ENCODE data around the gene PRKCB.

PRKCB gene

DNA sequence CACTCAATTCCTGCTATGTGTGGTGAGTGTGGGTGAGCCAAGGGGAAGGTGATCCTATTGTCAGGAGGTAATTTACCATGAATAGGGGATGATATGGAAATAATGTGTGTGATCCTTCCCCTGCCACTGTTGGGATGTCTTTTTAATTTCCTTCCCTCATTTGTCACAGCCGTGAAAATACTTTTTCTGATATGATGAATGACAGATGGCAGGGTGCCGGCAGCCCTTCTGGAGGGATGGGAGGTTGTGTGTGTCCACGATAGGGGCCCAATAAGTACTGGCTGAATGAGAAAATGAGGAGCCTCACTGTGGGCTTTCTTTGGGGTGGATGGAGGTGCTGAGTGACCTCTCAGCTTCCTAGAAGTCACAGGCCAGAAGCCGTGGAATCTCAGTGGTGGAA is 109.5 kb downstream of the PRKCB start:
- no peak for DNase-seq

DNA sequence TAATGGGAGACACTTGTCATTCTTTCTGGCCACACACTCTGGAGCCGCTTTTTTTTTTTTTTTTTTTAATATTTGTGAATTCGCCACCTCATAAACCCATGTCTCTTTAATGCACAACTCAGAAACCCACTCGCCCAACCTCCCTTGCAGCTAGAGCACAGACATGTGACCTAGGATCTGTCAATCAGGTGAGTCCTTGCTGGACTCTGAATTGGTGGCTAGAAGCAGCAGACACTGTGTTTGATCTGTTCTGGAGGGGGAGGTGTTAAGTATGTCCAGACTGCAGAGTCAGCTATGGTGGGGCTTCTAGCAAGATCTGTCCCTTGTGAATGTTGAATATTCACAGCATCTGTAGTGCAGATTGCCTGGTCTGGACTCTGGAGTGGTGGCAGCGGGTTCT is 112.1 kb downstream of the PRKCB start:
- DNase-seq = no peak

DNA sequence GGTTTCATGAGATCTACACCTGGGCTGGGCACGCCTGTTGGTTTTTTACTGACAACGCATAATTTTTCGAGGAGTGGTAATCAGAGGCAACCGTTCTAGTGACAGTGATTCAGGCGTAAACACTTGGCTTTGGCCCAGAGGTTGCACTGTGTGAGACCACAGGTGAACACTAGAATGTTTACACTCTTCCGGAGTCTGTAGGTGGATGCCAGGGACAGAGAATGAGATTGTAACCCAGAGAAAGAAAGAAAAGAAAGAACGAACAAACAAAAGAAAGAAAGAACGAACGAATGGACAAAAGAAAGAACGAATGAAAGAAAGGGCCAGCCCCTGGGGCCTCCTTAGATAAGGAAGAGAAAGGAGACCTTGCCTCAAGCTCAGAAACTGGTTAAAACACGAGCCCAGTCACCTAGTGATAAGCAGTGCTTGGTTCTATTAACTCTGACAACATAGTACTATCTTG is 113.2 kb downstream of the PRKCB start:
- peak; percentile 37 for DNase-seq

DNA sequence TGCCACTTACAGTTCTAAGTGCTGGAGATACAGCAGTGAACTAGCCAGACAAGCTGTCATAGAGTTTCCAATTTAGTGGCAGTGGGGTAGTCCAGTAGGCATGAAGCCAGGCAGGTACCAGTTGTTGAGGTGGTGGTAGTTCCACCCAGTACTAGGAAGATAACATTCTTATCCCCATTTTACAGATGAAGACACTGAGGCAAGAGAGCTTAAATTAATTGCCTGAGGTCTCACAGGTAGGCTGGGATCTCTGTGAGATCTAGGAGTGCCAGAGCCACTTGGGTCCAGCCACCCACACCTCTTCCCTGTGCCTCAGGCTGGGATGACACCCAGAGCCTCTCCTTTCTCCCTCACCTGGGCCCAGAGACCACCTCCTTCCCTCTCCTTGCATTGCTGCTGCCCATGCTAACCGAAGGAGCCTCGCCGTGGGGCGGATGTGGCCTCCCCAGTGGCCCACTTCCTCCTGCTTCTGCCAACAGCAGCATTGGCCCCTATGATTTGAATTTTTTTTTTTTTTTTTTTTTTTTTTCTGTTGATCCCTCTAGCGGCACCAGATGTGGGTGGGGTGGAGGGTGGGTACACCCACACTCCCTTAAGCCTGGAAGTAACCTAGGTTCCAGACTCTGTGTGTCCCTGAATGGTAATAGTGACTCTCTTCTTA is 114.0 kb downstream of the PRKCB start:
- DNase-seq = peak; percentile 32

DNA sequence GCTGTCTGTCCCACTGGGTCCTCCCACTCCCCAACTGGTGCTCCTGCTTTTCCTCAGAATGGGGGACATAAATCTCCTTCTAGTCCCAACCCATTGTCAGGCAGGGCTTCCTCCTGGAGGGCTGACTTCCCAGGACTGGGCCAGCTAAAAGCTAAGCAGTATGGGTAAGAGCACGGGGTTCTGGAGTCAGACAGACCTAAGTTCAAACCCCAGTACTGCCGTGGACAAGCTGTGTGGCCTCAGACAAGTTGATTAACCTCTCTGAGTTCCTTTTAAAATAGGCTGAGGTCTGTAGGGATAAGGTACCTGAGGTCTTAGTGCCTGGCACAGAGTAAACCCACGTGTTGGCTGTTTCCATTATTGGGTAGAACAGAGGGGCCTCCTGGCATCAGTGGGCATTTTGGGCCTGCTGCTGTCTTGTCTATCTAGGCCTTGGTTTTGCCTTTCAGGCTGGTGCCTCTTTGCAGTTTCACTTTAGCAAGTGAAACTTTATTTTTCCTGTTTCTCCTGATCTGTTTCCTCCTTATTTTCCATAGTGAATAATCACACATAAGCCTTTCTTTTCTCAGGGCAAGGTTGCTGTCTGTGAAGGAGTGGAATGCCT is 114.6 kb downstream of the PRKCB start:
- DNase-seq = no peak

DNA sequence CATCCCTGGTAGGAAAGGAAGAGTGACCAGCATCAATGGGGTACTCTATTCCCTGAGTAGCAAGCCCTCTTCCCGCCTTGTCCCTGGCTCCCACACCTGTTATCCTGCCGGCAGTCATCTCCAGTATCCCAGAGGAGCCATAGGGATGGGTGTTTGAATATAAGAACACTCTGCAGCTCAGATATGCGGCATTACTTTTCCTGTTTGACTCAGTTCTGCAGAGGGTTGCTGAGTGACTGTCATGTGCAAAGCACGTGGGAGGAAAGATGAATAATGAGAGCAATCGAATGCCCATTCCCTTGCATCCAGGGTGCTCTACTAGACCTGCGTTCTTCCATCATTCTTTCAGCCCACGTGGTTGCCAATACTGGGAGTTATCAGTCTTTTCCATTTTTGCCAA is 115.1 kb downstream of the PRKCB start:
- no peak for DNase-seq

DNA sequence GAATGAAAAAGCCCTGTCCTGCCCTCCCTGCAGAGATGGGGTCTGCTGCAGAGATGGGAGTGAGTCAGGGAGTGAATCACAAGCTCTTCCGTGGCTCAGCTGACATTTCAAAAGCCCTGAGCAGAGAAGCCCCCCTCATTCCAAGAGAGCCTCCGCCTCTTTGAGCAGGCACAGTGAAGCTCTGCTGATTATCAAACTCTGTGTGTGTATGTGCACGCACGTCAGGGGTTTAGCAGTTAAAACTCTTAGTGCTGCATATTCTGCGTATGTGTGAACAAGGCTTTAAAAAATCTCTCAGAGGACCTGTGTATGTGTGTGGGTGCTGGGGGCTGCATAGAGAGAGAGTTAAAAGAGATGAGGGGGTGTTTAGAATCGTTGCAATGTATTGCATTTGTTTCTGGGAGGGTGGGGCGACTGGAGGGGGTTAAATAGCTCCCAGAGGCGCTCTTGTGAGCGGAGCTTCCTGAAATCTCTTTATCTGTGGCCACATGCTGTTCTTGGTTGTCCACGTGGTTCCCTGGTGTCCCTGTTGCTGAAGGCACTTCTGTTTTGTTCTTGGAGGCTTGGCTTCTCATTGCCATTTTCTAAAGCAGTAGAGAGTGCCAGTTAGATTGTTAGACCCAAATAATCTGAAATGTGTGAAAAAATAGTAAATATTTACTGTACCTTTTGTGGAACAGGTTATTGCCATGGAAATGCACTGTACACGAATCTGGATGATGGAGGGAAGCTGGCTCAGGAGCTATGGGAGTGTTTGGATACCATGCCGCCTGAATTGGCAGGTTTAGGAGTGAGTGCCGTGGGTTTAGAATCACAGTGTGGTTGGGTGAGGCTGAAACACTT is 116.6 kb downstream of the PRKCB start:
- peak; percentile 38 for DNase-seq

DNA sequence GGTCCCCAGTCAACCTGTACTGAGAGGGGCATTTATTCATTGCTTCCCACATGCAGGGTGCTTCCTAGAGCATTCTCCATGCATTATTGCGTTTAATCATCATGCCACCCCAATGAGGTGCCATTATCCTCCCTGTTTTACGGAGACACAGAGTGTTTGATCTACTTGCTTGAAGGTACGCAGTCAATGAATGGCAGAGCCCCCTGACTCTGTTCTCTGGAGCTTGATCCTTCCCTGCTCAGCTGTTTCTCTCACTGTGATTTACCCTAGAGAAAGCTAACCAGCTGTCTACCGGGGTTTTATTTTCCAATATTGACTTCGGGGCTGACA is 117.2 kb downstream of the PRKCB start:
- DNase-seq = no peak

DNA sequence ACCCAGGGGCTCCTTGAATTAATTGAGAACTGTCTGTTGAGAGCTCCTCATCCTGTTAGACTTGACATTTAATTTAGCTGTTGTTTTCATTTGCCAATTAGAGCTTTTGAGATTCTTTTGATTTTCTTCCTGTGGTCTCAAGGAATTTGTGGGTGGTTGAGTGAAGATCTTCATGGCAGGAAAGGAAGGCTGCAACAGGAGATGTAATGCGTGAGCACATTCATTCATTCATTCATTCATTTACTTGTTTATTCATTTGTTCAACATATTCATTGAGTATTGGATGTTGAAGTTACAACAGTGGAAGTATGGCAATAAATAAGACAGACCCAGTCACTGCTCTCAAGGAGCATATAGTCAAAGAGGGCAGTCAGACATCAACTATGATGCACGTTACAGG is 117.7 kb downstream of the PRKCB start:
- no peak for DNase-seq

DNA sequence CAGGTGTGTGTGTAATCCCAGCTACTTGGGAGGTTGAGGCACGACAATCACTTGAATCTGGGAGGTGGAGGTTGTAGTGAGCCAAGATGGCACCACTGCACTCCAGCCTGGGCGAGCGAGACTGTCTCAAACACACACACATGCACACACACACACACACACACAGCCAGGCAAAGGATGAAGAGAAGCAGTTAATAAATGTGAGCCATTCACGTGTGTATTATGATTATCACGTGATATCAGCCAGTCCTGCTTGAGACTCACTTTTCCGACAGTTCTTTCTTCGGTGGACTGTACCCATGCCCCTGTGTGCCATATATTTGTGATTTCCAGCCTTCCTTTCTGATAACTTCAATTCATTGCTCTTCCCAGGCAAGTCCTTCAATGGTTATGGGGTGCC is 119.3 kb downstream of the PRKCB start:
- no peak for DNase-seq

DNA sequence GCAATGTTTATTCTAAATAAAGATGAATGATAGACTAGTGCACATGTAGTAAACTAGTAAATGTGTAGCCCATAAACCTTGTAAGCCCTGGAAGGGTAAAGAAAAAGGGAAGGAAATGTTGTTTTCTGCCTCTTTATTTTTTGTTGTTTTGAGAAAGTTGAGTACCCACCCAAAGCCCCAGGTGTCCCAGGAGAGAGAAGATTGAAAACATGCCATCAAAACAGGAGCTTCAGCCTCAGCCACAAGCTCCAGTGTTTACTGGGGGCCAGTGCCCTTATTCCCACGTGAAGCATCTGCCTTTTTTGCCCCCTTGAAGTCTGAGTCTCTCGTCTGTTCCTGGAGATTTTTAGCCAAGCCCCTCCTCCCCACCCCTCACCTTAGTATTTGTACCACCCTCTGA is 121.5 kb downstream of the PRKCB start:
- no peak for DNase-seq

DNA sequence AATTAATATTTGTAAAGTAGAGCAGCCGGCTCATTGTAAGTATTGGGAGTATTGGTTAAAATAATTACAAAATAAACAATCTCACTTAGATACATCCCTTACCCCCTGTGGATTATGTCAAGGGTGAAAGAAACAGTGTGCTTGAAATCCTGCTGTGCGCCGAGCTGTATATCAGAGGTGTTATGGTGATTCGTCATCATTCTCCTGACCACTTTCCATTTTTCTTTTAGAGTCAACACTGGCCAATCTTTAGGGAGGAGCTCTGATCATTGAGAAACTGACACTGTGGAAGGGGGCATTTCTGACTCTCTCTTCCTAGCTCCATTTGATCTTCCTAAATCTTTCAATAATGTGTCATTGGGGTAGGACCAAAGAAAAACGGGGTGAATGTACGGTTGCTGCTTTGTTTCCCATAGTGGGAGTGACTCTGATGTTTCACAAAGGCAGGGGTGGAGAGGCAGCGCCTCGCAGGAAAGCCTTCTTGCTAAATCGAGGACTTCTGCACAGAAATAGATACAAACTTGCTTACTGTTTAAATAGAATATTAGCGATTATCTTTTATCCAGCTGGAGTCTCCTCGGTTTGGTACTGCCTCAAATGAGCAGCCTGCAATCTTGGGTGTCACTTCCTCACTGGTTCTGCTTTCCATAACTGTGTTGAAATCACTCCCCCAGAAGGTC is 123.4 kb downstream of the PRKCB start:
- DNase-seq = no peak

DNA sequence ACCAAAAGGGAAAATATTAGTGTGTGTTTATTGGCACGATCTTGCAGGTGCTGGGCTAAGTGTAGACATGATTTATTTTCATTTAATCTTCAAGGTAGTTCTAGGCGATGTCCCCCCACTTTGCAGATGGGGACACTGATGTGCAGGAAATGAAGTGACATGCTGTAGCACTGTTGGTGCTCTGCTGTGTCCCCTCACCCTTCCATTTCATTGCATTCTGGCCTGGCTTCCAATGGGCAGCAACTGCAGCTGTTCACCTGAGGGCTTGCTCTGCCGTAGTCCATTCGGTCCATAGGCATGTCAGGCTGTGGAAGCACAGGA is 123.9 kb downstream of the PRKCB start:
- DNase-seq = no peak

DNA sequence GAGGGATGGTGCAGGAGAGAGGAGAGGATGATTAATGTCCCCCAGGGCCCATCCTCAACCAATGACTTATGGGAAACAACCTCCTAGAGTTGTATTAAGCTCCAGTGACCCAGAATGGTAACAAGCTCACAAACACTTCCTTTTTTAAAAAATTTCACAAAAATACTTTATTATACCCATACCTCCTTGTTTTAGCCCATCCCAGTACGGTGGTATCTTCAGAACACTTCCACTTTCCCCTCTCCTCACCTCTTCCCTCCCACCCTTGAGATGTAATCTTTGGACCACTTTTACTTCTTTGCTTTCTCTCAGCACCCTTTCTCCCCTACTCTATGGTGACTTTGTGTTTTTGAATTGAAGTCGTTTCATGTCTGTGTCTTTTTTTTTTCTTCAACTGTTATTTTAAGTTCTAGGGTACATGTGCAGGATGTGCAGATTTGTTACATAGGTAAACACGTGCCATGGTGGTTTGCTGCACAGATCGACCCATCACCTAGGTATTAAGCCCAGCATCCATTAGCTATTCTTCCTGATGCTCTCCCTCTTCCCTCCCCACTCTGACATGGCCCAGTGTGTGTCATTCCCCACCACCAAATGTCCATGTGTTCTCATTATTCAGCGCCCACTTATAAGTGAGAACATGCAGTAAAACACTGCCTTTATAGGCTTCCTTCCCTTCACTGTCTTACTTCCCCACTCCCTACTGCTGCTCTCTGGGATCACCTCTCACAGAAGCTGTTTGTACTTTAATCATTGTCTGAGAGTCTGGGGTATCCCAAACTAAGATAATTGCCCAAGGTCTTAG is 124.5 kb downstream of the PRKCB start:
- no peak for DNase-seq

DNA sequence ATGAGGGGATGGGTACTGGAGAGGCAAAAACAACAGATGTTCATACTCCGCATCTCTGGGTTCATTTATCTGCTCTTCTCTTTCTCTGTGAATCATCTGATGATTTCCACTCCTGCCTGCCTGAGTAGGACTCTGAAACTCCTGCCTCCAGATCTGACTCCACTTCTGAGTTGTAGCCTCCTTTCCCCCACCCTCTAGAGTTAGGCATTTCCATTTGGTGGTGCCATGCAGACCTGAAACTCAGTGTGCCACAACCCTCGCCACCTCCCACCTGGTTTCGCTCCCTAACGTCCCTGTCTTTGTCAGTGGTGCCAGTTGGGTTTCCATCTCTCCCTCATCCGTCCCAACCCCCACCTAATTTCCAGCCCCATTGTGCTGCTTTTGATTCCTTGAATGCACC is 126.2 kb downstream of the PRKCB start:
- DNase-seq = peak; percentile 52

DNA sequence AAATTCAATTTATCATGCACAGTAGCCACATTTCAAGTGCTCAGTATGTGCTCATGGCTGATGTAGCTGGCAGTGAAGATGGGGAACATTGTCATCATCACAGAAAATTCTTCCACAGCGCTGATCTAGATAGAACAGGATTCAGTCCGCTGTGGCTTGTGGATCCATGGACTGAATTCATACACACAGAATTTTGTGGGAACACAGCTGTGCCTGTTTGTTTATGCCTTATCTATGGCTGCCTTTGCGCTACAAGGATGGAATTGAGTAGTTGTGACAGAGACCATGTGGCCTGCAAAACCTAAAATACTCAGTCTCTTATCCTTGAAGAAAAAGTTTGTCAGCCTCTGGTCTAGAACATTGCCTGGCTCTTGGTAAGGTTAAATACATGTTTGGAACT is 128.4 kb downstream of the PRKCB start:
- no peak for DNase-seq

DNA sequence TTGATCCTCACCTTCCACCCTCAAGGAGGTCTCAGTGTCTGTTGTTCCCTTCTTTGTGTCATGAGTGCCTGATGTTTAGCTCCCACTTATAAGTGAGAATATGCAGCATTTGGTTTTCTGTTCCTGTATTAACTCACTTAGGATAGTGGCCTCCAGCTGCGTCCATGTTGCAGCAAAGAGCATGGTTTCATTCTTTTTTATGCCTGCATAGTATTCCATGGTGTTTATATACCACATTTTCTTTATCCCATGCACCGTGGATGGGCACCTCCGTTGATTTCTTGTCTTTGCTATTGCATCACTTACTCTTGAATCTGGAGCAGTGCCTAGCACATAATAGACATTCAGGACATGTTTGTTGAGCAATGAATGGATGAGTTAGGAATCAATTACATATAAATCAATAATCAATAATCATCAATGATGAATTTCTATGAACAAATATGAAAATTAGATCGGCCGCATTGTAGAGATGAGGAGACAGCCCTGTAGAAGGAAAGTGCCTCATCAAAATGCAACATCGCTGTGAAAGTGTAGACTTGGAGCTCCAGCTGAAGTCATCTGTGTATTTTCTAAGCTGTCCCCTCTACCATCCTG is 129.5 kb downstream of the PRKCB start:
- no peak for DNase-seq

DNA sequence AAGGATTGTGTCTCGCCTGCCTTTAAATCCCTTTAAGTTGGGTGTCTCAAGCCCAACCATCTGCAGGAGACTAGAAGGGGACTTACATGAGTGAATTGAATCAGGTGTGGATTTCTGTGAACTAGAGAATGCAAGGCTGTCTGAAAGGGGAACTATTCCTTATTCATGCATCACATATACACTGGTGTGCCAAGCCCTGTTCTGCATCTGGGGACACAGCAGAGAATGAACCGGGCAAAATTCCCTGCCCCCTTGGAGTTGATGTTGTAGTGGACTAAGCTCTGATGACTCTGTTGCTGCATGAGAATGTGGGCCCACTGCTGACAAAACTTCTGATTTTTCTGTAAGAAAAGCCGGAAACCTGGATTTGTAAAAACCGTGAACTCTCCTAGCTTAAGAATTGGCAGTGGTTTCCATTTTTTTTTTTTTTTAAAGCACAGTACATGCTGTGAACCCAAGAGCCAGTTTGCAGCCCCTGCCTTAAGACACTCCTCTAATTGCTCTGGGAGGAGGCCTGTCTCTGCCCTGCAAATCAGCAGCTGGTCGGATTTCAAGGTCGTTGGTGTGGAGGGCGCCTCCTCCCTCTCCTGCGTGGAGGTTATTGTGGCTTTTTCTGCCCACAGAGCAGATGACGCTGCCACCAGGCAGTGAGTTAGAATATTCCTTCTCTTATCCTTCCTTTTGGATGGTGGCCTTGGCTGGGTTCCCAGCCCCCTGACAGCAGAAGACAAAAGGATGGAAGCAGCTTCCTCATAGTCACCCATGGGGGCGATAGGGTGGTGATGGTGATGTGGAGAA is 131.0 kb downstream of the PRKCB start:
- DNase-seq = no peak

DNA sequence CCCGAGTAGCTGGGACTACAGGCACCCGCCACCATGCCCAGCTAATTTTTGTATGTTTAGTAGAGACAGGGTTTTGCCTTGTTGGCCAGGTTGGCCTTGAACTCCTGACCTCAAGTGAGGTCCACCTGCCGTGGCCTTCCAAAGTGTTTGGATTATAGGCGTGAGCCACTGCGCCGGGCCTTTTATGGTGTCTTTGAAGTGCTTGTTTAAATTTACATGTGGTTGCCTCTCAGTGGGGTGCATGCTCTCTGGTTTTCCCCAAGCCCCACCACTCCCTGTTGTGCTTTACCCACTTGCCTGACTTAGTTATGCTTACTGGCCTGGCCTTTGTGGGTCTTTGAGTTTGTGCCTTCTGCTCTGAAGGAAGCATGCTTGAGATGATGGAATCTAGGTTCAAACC is 132.0 kb downstream of the PRKCB start:
- no peak for DNase-seq

DNA sequence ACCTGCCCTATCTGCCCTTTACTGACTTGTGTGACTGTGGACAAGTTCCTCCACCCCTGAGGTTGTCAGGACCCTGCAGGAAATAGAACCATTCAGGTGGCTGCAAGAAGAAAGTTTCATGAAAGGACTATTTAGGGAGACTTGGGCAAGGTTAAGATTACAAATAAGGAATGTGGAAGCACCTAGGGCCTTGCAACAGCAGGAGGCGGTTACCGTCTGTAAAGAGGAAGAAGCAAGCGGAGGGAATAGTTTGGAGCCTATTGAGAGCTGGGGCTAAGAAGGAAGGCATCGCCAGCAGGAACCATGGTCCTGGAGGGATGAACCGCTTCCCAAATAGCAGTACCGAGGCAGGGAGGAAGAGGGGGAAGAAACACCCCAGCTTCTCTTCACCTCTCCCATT is 132.4 kb downstream of the PRKCB start:
- DNase-seq = no peak

DNA sequence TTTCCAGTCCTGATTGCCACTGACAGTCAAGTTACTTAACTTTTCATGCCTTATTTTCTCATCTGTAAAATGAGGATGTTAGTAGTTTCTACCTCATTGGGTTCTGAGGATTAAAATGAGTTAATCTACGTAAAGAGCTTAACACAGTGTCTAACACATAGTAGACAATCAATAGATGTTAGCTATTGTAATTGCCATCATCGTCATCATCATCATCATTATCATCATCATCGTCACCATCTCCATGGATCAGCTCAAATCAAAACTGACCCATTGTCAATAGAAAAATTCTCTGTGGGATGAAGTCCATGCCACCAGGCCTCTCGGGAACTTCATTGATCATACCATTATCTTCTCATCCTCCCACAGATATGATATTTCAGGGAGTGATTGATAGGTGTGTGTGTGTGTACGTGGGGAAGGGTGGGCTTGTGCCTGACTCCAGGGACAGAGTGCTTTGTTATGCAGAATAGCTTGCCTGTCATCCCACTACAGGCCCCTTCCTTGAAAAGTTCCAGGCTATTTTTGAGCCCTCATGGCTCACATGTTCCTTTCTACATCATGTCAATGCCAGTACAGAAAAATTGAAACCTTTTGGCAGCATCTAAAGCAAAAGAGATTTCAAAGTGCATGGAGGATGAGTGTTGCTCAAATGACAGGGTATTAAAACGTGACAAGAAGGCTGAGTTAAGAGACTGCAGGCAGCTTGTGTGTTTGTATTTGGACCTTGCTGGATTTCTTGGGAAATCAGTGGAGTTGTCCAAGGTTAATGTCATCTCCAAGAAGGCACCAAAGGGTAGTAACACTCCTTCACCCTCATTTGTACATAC is 133.9 kb downstream of the PRKCB start:
- no peak for DNase-seq
